GM12873 (cell line): Measurements from ENCODE around the gene RHBDL1.

ENCODE experiments used
- TF ChIP-seq, protein P1 (sequence below): IDR thresholded peaks from 2 replicates; pipeline ENCODE4 v1.5.1; 2012; ENCODE audit warnings: low read depth, mild to moderate bottlenecking, moderate library complexity, low read length, control low read depth; ENCODE audit not compliant: insufficient read depth; ENCODE audit errors: missing control alignments

Gene RHBDL1

GRCh38 chr16:651844-652243, 23.6 kb upstream of the RHBDL1 start:
- TF ChIP-seq, protein P1, sequence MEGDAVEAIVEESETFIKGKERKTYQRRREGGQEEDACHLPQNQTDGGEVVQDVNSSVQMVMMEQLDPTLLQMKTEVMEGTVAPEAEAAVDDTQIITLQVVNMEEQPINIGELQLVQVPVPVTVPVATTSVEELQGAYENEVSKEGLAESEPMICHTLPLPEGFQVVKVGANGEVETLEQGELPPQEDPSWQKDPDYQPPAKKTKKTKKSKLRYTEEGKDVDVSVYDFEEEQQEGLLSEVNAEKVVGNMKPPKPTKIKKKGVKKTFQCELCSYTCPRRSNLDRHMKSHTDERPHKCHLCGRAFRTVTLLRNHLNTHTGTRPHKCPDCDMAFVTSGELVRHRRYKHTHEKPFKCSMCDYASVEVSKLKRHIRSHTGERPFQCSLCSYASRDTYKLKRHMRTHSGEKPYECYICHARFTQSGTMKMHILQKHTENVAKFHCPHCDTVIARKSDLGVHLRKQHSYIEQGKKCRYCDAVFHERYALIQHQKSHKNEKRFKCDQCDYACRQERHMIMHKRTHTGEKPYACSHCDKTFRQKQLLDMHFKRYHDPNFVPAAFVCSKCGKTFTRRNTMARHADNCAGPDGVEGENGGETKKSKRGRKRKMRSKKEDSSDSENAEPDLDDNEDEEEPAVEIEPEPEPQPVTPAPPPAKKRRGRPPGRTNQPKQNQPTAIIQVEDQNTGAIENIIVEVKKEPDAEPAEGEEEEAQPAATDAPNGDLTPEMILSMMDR, result no peak

GRCh38 chr16:652454-653305, 22.8 kb upstream of the RHBDL1 start:
- TF ChIP-seq, protein P1, result no peak

DNA sequence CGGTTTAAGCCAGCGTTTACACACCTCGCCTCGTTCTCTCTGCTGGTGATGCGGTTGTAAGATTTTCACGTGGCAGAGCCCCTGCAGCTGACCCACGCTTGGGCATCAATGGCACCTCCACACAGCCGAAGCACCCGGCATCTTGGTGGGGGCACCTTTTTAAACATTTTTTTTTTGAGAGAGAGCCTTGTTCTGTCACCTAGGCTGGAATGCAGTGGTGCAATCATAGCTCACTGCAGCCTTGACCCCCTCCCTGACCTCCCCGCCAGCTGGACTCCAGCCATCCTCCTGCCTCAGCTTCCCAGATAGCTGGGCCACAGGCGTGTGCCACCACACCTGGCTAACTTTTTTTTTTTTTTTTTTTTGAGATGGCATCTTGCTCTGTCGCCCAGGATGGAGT, 21.4 kb upstream of the RHBDL1 start:
- TF ChIP-seq, protein P1, result no peak

DNA sequence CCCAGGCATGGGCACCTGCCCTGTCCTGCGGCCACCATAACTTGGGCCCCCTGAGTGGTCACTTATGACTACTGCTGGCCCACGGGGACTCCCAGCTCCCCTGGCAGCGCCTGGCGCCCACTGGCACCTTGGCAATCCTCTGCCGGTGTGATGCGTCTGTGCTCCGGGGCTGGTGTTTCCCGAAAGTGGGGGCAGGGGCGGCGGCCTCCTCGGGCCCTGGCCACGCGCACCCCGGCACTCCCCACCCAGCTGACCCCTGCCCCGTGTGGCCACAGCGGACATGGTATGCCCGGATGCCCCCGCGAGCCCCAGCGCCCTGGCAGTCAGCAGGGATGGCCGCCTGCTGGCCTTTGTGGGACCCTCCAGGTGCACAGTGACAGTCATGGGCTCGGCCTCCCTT, 18.0 kb upstream of the RHBDL1 start:
- TF ChIP-seq, protein P1, result no peak

GRCh38 chr16:658679-659571, 16.5 kb upstream of the RHBDL1 start:
- TF ChIP-seq, protein P1, result no peak

DNA sequence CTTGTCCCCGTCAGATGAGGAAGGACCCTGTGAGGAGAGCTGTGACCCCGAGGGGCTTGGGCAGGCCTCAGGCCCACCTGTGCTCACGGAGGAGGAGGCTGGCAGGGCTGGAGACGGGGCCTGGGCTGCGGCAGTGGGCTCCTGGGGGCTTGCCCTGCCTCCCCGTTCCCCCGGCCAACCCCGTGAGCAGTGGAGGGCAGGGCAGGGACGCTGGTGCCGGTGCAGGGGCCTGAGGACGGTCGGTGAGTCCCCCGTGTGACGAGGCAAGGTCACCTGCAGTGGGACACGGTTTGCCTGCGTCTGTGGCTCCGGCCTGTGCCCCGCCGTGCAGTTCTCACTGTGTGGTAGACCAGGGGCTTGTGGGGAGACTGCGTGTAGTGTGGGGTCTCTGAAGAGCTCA, 15.9 kb upstream of the RHBDL1 start:
- TF ChIP-seq, protein P1, result no peak

- TF ChIP-seq, protein P1, result no peak
Measured at GRCh38 chr16:660132-660458, 15.4 kb upstream of the RHBDL1 start.
